Bronchial smooth muscle cell (primary cell): ENCODE data around the gene IRAK1. TPM values are rescaled to one million over a fixed set of nuclear protein-coding genes. Genes with fewer than 3 reads are reported as not detected.

Source experiments
- total RNA-seq: library from RNA; depleted of rRNA; stranded (reverse); fragments of >200 nt; gene quantifications from 2 replicates; pipeline ENCODE4 v1.2.1, GENCODE V29; 2014

The IRAK1 gene
- total RNA-seq: 28.7 and 31.8 TPM in 2 replicates

DNA sequence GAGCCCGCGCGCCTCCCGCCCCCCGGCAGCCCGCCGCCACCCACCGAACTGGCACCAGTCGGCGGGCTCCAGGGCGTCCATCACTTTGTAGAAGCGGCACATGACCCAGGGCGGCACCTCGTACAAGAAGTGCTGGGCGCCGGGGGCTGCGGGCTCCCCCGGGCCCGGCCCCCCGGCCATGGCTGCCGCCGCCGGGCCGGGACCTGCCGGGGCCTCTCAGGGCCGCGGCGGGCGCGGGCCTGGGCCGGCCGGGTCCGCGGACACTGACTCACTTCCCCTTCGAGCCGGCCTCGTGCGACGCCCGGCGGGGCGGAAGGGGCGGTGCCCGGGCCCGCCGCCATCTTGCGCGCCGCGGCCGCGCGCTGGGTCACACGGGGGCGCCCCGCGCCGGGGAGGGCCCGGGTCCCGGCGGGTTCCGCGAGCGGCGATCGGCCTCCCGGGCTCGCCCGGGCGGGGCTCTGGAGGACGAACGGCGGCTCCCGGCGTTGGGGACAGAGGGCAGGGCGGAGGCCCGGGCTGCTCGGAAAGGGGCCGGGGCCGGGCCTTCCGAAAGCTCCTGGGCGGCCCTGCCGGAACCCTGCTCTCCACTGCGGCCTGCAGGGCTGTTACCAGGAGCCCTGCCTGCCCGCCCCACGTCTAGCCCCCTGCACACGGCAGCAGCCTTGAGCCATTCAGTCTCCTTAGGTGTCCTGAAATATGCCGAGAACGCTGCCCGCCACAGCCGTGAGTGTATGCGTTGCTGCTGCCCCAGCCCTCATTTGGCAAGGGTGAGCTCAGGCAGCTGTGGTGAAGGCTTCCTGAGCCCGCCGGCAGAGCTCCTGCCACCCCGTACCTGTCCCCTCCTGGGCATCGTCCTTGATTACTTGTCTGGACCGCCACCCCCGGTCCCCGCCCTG is at the start of gene IRAK1:
Gene IRAK1, minus strand, starts transcription at position 270 of the 896 bp plus-strand sequence. Its CDS starts 90 bp downstream, at position 180.

DNA sequence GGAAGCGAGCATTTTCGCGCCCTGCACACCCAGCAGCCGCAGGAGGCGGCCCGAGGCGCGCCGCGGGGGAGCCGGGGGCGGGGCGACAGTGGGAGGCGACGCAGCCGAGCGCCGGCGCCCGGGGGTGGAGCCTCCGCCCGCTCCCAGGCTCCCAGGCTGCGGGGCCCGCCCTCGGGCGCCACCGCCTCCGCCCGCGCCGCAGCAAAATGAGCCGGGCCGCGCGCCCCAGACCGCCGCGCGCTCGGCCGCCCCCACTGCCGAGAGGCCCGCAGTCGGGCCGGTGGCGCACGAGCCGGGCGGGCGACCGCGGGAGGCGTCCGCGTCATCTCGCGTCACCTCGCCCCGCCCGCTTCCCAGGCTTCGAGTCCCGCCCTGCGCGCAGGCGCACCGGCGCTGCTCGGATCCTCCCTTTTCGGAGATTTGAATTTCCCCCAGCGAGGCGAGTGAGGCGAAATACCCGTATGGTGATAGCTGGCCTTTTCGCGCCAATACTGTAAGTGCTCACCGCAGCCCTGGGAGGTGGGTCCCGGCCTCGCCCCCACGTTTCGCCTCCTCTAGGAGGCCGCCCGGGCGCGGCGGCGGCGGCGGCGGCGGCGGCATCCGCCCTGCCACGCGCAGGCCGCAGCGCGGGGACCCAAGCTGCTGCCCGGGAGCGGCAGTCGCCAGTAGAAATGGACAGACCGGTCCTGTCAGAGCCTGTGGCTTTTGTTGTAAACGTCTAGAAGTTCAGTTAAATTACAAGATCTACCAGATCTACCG is 47.2 kb downstream of the IRAK1 start, which contains the start of gene TMEM187:
Gene TMEM187, plus strand, starts transcription at position 387 of the 759 bp plus-strand sequence. CDS start 9,309 bp downstream, outside the sequence.

DNA sequence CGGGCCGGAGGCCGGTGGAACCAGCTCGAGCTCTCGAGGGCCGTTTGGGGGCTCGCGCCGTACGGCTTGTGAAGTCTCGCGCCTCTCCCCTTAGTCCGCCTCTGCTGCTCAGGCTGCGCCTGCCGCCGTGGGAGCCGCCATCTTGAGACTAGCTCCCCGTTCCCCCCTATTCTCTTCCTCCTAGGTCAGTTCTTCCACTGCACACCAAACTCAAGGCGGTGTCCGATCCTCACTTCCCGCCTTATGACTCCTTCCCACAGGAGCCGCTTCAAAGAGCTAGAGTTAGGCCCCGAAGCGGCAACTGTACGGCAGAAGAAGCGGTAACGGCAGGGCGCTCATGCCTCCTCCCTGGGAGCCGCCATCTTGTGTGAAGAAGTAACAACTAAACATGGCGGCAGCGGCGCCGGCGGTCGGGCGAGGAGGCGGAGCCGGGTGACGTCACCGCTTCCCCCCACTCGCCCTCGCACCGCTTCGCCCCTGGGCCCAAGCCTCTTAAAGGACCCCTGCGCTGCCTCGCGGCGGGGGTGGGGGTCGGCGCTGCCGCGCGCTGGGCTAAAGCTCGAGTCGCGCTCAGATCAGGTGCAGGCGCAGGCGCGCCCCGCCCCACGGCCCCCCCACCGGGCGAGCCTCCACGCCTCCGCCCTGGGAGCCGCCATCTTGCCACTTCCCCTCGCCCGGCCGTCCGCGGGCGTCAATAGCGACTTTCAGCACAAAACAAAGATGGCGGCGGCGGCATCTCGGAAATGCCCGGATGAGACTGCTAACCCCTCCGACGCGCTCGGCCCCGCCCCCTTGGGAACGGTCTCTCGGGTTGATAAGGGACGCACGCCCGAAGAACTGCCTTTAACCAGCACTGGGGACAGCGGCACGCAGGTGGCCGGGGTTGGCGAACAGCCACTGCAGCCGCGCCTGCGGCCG is 48.0 kb downstream of the IRAK1 start, which contains the start of gene HCFC1:
Gene HCFC1, minus strand, starts transcription at position 369 of the 918 bp plus-strand sequence. CDS start 978 bp downstream, outside the sequence.

Other genes starting within 250 kb of the IRAK1 start
- 0.32 and 0.43 TPM in 2 replicates for gene SRPK3, start 238.9 kb downstream of the IRAK1 start, total RNA-seq
- 62.1 and 72.8 TPM in 2 replicates for gene IDH3G, start 225.5 kb downstream of the IRAK1 start, total RNA-seq
- 119 and 216 TPM in 2 replicates for gene SSR4, start 225.2 kb downstream of the IRAK1 start, total RNA-seq
- under 0.01 and 0.26 TPM in 2 replicates for gene PDZD4, start 189.4 kb downstream of the IRAK1 start, total RNA-seq
- 0.09 and 0.32 TPM in 2 replicates for gene L1CAM, start 133.7 kb downstream of the IRAK1 start, total RNA-seq
- not detected in 2 replicates for gene AVPR2, start 115.2 kb downstream of the IRAK1 start, total RNA-seq
- gene ARHGAP4, start 93.6 kb downstream of the IRAK1 start, total RNA-seq: 0.52 and 3.6 TPM in 2 replicates
- 24.7 and 32.7 TPM in 2 replicates for gene NAA10, start 84.9 kb downstream of the IRAK1 start, total RNA-seq
- gene RENBP, start 75.3 kb downstream of the IRAK1 start, total RNA-seq: 1.1 and 3.0 TPM in 2 replicates
- 7.9 and 8.0 TPM in 2 replicates for gene HCFC1, start 48.1 kb downstream of the IRAK1 start, total RNA-seq
- 6.6 and 6.8 TPM in 2 replicates for gene TMEM187, start 47.1 kb downstream of the IRAK1 start, total RNA-seq
- 13.1 and 15.4 TPM in 2 replicates for gene MECP2, start 77.8 kb upstream of the IRAK1 start, total RNA-seq
- gene OPN1LW, start 124.3 kb upstream of the IRAK1 start, total RNA-seq: not detected in 2 replicates
- not detected in 2 replicates for gene OPN1MW, start 162.7 kb upstream of the IRAK1 start, total RNA-seq
- not detected in 2 replicates for gene OPN1MW2, start 199.9 kb upstream of the IRAK1 start, total RNA-seq
- not detected in 2 replicates for gene OPN1MW3, start 237.7 kb upstream of the IRAK1 start, total RNA-seq